ENCODE data around the gene TBC1D22A. TPM values are rescaled to one million over a fixed set of nuclear protein-coding genes. Genes with fewer than 3 reads are reported as not detected.
A peak's percentile ranks its signal among the peaks of the same experiment; 100 is the strongest.

The TBC1D22A gene
- total and polyA plus RNA-seq, 10 of the 15 experiments (the other 5 are each of a cell fraction or from before 2014, with no cell fraction given) = 0.63 to 44.7 (median 27.4) TPM

GRCh38 chr22:47144791-47145425 lies 382.5 kb downstream of the TBC1D22A start:
- DNase-seq (ENCODE audit: low read depth, low spot score) = no peak
- Histone ChIP-seq H4K20me1 (ENCODE audit: control insufficient read depth, insufficient read depth) (no peaks in the 10 kb centered on the region), H3K9me3 (replicated peaks; ENCODE audit: control insufficient read depth, insufficient read depth, low read length) (no peaks in the 10 kb centered on the region), H2AFZ (ENCODE audit: control insufficient read depth, low read depth, low read length) (no peak overlapping the region), H3K9ac (ENCODE audit: control insufficient read depth, insufficient read depth, low read length) (no peak overlapping the region), H3K27me3 (replicated peaks in 1 of 2; ENCODE audit: control insufficient read depth in 2 of 2, insufficient read depth in 2 of 2, low read length in 1 of 2) (no peaks in the 10 kb centered on the region), H3K36me3 (ENCODE audit: control insufficient read depth in 2 of 2, insufficient read depth in 2 of 2, low read length in 1 of 2) (no peaks in the 10 kb centered on the region), H3K4me3 (no peak overlapping the region), H3K4me1 (ENCODE audit: control insufficient read depth, insufficient read depth, low read length) (no peaks in the 10 kb centered on the region), H3K27ac (ENCODE audit: control insufficient read depth, insufficient read depth) (no peak overlapping the region), H3K4me2 (ENCODE audit: control insufficient read depth, insufficient read depth) (no peak overlapping the region), H3K79me2 (ENCODE audit: control insufficient read depth, insufficient read depth, low read length) (no peaks in the 10 kb centered on the region)
- over 99% methylated on average over 20 of the region's 21 CpGs for WGBS (ENCODE audit: insufficient coverage, insufficient replicate concordance, low lambda C conversion rate, missing lambda C conversion rate)
- ChIA-PET POLR2A (no interaction called here), SMC1A (ENCODE audit: uncharacterized antibody, unreplicated experiment) (interaction anchor here (0.6 kb wide), 1 partner anchor 15 kb away, joined by 3 read pairs; no protein-coding TSS in a partner anchor), CTCF (no interaction called here), RAD21 (ENCODE audit: unreplicated experiment) (no interaction called here)
- 0 out of 2 replicates have a peak, but pooled peaks have one; percentile 26 for TF ChIP-seq POLR2AphosphoS5 (IDR thresholded peaks at IDR 0.05; ENCODE audit: low read length)
- no peak for TF ChIP-seq SREBF2 (IDR thresholded peaks at IDR 0.05; ENCODE audit: low read length)
- TF ChIP-seq, protein P1, sequence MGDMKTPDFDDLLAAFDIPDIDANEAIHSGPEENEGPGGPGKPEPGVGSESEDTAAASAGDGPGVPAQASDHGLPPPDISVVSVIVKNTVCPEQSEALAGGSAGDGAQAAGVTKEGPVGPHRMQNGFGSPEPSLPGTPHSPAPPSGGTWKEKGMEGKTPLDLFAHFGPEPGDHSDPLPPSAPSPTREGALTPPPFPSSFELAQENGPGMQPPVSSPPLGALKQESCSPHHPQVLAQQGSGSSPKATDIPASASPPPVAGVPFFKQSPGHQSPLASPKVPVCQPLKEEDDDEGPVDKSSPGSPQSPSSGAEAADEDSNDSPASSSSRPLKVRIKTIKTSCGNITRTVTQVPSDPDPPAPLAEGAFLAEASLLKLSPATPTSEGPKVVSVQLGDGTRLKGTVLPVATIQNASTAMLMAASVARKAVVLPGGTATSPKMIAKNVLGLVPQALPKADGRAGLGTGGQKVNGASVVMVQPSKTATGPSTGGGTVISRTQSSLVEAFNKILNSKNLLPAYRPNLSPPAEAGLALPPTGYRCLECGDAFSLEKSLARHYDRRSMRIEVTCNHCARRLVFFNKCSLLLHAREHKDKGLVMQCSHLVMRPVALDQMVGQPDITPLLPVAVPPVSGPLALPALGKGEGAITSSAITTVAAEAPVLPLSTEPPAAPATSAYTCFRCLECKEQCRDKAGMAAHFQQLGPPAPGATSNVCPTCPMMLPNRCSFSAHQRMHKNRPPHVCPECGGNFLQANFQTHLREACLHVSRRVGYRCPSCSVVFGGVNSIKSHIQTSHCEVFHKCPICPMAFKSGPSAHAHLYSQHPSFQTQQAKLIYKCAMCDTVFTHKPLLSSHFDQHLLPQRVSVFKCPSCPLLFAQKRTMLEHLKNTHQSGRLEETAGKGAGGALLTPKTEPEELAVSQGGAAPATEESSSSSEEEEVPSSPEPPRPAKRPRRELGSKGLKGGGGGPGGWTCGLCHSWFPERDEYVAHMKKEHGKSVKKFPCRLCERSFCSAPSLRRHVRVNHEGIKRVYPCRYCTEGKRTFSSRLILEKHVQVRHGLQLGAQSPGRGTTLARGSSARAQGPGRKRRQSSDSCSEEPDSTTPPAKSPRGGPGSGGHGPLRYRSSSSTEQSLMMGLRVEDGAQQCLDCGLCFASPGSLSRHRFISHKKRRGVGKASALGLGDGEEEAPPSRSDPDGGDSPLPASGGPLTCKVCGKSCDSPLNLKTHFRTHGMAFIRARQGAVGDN (IDR thresholded peaks at IDR 0.05) = no peak
- in situ Hi-C loops (cut with MboI) = no loop called here
- FAIRE-seq = no peak
- ATAC-seq = no peak
- BruUV-seq (replicated peaks) = no TSS peak
- intact Hi-C loops (cut with micrococcal nuclease; ENCODE audit: unreplicated experiment) = no loop called here

All from GM12878 (cell line).